Bone marrow (tissue), 2 donors: ENCODE measurements around the gene GPR65.
"Not testable (repeated sequence)": the region's sequence is repeated elsewhere in the genome, so short reads cannot be mapped to it uniquely, and the experiment has no call there.

Source experiments
- DNase-seq, 2 donors: peaks; one replicate each; lab custom pipeline; 2025; lab: John Stamatoyannopoulos, UW

Gene GPR65

DNA sequence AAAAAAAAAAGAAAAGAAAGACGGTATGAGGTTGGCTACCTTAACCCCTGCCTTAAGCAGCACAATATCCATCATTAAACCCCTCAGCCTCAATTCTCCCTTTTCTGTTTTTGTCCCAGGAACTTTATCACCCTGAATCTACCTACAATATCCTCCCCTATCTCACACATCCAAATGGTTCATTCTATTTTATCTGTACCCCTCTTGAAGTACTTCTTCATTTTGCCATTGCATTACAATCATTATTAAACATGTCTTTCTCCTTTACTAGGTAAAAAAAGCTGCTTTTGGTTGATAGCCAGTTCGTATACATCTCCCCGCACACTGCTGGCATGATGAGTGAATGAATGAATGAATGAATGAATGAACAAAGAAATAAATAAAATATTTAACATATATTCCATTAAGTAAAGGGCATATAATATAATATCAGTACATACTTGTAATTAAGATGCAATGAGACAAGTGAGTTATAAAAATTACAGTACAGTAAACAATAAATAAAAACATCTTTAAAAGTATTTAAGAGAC is 364 bp upstream of the GPR65 start:
- no peak for DNase-seq

DNA sequence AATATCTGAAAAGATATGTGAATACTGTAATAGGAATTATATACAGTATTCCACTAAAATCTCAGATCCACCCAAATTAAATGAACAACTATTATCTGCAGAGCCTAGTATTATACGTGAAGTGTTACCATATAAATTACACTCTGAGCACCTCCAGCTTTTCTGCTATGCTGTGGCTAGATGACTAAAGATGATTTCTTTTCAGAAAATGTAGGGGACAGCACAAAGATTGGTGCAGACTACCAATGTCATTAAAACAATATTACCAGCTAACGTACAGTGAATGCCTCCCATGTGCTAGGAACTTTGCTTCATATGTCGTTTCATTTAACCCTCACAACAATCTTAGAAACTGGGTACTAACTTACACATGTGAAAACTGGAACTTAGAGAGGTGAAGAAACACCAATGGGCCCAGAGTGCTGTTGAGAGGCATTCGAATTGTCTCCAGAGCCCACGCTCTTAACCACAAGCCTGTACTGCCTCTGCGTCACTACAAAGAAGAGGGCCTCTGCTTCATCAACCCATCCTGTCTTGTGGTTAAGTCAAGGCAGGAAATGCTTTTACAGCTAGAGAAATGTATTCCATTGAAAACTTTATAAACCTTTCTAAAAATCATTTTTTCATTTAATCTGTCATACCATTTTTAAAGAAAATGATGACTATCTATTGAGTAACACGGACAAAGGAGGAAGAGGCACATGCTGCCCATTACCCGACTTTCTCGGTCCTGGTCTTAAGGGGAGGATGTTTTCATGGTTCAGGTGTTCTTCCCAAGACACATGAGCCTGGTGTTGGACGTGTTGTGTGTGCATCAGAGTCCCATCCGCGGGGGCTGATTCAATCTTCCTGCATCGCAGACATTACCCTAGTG is 1.3 kb downstream of the GPR65 start:
- no peak for DNase-seq

DNA sequence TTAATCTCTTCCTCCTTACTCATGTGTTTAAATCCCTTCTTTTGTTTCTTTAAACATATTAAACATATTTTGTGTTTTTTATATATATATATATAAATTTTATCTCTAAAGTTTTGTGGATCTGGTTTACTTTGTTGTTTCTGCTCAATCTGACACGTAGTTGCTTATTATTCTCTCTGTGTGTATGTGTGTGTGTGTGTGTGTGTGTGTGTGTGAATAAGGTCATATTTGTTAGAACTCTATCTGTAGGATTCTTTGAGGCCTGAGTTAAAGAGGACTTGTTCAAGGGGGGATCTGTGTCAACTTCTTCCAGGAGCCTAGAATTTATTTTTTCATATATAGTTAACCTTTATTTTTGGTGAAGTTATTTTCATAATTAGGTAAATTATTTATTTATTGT is 2.7 kb downstream of the GPR65 start:
- no peak for DNase-seq

DNA sequence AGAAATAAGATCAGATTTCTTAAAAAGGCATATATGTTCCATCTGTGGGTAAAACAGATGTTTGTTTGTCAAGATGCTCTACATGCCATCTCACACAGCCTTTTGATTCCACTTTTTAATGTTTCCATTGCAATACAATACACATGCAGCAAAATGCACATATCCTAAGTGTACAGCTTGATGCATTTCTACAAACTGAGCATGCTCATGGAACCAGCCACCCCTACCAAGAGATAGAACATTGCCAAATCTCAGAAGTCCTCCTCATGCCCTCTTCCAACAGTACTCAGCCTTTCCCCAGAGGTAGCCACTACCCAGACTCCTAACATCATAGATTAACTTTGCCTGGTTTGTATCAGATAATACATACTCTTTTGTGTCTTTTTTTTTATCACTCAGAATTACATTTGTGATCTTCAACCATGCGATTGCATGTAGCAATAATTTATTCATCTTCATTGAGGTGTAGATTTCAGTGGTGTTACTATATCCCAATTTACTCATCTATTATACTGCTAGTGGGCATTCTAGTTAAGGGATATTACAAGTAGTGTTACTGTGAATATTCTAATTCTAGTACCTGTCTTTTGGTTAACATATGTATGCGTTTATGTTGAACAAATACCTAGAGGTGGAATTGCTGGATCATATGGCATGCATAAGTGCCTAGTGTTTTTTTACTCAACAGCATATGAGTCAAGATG is 3.3 kb downstream of the GPR65 start:
- DNase-seq, result no peak

DNA sequence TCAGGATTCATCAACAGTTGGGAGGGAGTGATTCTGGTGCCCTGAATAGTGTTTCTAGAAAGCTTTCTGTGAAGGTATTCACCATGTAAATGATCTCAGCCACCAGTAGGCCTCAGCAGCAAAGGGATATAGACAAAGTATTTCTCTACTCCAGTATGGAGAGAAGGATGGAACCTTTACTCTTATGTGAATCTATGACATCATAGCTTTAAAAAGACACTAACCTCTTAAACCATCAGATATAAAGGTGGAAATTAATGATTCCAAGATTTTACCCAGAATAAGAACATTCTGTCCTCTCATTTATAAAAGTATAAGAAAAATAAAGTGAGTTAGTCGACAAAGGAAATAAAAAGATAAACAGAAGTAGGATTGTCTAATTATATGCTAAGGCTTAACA is 4.6 kb downstream of the GPR65 start:
- no peak for DNase-seq

DNA sequence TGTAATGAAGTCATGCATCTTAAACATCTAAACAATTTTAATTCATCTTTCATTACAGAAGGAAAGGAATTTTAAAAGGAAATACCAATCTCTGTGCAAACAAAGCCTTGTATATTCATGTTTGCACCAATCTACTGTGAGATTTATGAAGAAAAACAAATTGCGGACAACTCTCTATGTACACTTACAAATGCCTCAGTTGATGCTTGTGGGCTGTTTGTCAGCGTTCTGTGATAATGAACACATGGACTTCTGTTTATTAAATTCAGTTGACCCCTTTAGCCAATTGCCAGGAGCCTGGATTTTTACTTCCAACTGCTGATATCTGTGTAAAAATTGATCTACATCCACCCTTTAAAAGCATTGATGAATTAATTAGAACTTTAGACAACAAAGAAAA is 5.4 kb downstream of the GPR65 start:
- DNase-seq, result no peak

DNA sequence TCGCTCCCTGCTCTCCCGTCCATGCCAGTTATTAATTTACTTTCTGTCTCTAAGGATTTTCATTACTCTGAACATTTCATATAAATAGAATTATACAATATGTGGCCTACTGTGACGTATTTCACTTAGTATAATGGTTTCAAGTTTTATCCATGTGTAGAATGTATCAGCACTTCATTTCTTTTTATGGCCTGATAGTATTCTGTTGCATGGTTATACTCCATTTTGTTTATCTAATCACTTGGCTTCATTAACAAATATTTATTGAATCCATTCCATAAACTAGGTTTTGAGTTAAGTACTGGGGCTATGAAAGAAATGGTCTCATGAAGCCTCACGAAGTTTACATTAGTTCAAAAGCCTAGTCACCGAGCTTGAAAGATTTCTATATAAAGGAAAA is 7.6 kb downstream of the GPR65 start:
- no peak for DNase-seq

DNA sequence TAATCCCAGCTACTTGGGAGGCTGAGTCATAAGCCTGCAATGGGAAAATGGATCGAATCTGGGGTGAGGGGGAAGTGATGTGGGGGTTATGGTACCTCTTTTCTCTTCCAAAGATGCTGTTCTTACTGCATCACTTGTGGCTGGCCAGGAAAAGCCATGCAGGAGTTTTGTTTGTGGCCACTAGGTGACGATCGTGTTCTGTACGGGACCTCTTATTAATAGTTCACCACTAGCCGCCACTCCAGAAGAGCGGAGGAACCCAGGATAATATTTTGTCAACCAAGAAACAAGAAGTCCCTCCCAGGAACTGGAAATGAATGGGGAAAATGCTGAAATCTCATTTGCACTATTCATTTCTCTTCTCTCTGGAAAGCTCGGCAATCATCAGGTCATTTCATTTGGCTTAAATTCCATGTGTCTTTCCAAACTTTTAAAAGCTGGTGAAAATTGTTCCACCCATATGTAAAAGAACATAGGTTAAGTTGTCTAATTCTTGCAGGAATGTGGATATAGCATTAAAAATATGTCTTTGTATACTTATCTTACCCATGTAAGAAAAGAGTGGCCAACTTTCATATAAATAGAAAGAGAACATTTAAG is 8.9 kb downstream of the GPR65 start:
- DNase-seq, result peak; percentile 6 to 38

DNA sequence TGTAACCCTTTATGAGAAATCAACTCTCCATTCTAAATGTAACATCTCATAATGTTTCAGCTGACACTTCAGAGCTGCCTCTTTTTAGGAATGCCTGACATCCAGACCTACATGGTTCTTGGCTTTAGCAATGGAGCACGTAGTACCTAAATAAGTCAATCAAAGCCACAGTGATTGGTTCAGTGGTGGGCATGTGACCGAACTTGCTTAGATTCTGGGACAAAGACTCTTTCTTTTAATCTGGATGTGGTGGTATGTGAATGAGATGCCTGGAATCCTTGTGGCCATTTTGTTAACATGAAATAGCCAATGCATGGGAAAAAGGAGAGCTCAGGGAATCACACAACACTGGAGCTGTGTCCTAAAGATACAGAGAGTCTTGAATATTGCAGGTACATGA is 11.8 kb downstream of the GPR65 start:
- DNase-seq, result no peak

DNA sequence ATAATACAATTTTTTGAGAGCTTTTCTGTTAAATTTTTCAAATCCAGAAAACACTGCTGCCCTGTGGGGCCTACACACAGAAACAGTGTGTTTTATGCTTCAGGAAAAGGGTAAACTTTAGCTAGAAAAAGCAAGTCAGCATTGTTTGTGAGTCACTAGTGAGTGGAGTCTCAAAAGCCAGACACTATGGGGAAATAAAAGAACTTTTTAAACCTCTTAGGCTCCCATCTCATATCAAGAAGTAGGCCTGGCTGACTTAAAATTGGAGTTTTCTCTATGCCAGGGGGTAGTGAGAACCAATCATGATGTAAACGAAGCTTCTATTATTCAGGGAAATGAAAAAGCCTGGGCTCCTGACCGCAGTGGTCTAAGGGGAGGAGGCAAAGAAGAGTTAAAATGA is 12.6 kb downstream of the GPR65 start:
- DNase-seq, result no peak

DNA sequence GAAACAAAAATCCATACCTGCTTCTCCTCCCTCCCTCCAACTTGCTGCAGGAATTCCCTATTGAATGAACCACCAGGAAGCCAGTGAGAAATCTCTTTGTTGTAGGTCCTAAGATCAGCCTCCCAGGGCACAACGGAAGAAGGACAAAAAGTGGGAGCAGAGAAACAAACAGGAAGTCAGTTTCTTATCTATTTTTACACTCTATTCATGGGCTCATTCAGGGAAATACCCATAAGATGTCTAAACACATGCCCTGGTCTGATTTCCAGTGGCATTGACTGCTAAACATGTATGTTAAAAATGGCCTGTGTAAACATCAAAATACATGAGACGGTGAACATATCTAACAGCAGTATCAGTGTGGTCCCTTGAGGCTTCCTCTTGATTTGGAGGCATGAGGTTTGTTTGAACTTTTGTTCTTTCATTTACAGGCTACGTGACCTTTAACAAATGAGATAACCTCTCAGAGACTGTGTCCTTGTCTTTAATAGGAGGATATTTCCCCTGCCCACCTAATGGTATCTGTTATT is 18.8 kb downstream of the GPR65 start:
- DNase-seq, result no peak

DNA sequence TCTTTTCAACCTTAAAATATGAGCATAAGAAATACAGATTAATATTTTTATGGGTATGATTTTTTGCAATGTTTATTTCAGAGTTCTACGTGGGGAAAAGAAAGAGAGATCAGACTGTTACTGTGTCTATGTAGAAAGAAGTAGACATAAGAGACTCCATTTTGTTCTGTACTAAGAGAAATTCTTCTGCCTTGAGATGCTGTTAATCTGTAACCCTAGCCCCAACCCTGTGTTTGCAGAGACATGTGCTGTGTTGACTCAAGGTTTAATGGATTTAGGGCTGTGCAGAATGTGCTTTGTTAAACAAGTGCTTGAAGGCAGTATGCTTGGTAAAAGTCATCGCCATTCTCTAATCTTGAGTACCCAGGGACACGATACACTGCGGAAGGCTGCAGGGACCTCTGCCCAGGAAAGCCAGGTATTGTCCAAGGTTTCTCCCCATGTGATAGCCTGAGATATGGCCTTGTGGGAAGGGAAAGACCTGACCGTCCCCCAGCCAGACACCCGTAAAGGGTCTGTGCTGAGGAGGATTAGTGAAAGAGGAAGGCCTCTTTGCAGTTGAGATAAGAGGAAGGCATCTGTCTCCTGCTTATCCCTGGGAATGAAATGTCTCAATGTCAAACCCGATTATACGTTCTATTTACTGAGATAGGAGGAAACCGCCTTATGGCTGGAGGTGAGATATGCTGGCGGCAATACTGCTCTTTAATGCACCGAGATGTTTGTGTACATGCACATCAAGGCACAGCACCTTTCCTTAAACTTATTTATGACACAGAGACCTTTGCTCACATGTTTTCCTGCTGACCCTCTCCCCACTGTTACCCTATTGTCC is 19.5 kb downstream of the GPR65 start:
- not testable (repeated sequence) for DNase-seq

DNA sequence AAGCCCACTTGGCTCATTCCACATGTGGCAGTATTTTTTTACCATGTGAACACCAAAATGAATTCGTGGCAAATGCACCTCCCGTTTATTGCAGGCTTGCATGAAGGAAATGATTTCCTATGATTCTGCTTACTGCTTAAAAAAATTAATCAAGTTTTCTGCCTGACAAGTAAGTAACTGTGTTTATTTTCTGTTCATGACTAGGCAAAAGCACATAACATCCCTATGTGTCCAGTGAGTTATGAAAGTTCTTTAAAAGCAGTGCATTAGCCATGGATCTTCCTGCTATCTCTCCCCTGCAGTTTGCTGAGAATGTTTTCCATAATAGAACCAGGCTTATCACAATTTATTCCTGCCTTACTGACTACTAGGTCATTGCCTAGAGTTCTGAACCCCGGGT is 20.4 kb downstream of the GPR65 start:
- no peak for DNase-seq

DNA sequence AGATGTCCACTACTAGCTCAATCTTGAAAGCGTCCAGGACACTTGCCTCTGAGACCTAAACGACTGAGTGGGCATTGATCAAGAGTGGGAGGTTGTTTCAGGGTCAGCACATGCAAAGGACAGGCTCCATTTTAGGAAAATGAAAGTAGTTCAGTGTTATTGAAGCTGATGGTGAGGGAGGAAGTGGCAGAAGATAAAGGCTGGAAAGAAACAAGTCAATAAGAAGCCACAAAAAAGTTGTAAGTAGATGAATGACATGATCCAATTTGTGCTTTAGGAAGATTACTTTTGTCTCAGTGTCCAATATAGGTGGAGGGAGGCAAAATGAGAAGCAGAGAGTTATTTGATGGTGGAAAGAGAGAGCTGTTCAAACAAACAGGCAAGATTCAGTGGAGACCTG is 22.0 kb downstream of the GPR65 start:
- DNase-seq, result no peak

DNA sequence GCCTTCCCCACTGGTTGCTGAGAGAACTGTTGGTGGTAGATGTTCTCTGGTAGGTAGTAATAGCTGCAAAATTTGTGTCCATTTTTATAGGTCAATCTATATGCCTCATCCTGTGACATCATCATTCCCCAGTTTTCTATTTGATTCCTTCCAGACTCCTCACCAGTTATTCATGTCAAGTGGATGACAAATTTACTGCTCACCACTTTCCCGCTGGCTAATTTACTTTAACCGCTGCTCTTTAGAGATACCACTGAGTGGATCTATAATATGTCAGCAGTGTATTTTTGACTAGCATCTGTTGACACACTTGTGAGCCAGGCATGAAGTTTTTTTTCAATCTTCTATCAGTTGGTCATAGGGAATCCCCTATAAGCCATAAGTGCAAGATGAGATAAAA is 24.6 kb downstream of the GPR65 start:
- DNase-seq, result no peak

DNA sequence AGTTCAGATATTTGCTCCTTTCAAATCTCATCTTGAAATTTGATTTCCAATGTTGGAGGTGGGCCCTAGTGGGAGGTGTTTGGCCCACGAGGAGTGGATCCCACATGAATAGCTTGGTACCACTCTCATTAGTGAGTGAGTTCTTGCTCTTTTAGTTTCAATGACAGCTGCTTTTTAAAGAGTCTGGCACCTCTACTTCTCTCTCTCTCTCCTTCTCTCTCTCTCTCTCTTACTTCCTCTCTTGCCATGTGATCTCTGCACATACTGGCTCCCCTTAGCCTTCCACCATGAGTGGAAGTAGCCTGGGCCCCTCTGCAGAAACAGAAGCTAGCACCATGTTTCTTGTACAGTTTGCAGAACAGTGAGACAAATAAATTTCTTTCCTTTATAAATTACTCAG is 25.1 kb downstream of the GPR65 start:
- no peak for DNase-seq

DNA sequence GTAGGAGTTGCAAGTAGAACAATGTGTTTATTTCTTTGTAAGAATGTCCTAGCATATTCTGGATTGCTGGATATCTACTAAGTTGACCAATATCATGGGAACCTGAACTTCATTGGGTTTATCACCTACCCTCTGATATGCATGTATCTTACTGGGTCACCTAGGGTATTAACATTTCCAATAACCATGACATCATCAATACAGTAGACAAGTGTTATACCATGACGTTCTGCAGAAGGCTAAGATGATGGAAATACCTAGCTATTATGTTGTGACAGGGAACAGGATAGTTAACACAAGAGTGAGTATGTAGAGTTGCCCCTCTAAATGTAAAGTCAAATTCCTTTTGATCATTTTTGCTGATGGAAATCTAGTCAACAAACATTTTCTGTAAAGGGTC is 26.0 kb downstream of the GPR65 start:
- no peak for DNase-seq

DNA sequence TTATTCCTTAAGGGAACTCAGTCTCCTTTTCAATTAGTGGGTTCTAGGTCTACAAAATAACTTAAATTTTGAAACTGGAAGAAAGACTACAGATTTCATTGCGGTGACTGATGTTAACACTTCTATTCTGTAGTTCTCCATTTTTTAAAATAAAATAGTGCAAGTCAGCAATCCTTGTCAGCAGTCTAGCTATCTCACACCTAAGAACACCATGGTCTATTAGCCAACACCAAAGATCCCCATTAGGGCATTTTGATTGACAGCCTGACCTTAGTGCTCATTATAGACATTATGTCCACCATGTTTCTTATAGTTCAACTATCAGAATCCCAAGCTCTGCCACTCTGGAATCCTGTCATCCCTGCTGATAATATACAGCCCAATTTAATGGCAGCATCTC is 27.4 kb downstream of the GPR65 start:
- no peak for DNase-seq

DNA sequence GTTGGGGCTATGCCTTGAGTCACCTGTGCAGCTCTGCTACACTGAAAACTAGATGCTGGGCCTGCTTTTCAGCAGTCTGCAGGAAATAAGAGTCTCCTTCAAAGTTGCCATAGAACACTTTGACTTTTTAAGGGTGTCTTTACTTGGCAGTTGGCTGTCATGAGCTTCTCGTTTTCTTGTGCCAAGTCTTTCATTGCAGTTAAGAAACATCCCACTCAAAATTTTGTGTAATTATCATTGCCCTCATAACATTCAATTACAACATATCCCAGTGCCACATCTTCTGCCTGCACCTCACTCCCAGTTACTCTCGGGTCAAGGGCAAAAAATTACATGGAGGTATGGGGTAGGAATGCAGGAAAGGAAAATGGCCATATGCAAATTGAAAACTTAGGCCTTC is 29.1 kb downstream of the GPR65 start:
- no peak for DNase-seq

DNA sequence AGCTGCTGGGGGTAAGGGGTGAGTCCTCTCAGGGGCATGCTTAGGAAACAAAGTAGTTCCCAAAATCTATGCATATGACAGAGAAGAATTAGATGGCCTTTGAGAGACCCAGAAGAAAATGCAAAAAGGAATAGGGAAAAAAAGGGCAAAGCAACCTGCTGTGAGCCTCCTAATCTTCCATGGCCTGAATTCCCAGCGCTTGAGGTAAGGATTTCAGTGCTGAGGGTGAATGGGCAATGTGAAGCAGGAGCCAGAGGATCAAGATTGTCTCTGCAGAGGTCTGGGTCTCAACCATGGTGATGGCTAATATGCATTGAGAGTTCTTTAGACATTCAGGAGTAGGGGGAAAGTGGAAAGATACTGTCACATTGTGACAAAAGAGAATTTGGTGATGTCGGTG is 31.5 kb downstream of the GPR65 start:
- no peak for DNase-seq

DNA sequence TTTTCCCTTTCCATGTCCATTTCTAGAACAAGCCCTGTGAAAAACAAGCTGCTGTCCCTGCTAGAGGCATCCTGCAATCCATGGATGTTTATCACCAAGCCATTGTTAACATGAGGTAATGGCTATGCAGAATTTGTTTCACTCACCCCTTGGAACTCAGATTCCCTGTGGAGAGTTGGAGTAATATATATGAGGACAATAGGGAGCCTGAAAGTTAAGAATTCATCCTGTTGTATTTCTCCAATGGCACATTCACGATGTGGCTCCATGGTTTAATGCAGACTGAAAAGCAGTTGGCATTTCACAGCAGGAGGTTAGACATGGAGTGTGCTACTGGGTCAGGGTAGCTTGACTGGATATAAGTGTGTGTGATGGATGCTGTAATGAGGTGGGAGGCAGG is 32.4 kb downstream of the GPR65 start:
- no peak for DNase-seq

DNA sequence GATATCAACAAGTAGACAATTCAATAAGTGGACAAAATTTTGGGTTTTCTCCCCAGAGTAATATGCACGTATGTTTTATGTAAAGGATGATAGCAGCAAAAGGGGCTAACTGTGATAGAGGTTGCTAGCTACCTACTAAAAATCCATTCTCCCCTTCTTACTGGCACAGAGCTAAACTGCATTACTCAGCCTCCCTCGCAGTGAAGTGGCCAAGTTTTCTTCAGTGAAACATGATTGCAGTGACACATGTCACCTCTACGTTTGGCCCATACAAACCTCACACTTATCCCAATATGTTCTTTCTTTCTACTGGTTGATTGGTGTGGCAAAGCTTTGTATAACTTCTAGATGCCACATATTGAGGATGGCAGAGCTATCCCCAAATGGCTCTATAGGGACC is 34.3 kb downstream of the GPR65 start:
- no peak for DNase-seq
